WTC11 (cell line): Measurements from ENCODE around the gene TBCB. TPM values are rescaled to one million over a fixed set of nuclear protein-coding genes. Genes with fewer than 3 reads are reported as not detected.

ENCODE experiments used
- ATAC-seq: fragments of 200-7000 bp; cut with Tn5 transposase; 2 replicates; pipeline ENCODE4 v1.10.0; 2021; ENCODE audit warnings: mild to moderate bottlenecking, moderate library complexity
- CTCF ChIA-PET: fragments of 300-600 bp; sonication (Branson Sonifier 250); formaldehyde crosslinking; loops from one replicate; lab custom pipeline; 2021; ENCODE audit warnings: antibody characterized with exemption; lab: Charles Lee
- POLR2A ChIA-PET: fragments of 350-600 bp; sonication (Branson Sonifier 250); formaldehyde crosslinking; loops from one replicate; lab custom pipeline; 2021; ENCODE audit warnings: antibody characterized with exemption; lab: Charles Lee
- DNase-seq: peaks from one replicate; pipeline ENCODE4 v3.0.0; 2021; ENCODE audit warnings: low spot score
- H3K27ac Mint-ChIP-seq: 2 replicates; pipeline ENCODE4 v1.8.0; 2021; ENCODE audit warnings: mixed read lengths
- H3K27me3 Mint-ChIP-seq: 2 replicates; pipeline ENCODE4 v1.8.0; 2021; ENCODE audit warnings: low read depth, mild to moderate bottlenecking, moderate library complexity, mixed read lengths
- H3K36me3 Mint-ChIP-seq: 2 replicates; pipeline ENCODE4 v1.8.0; 2021; ENCODE audit warnings: mixed read lengths
- H3K4me1 Mint-ChIP-seq: 2 replicates; pipeline ENCODE4 v1.8.0; 2022; ENCODE audit warnings: mixed read lengths
- H3K4me3 Mint-ChIP-seq: 2 replicates; pipeline ENCODE4 v1.8.0; 2021; ENCODE audit warnings: mild to moderate bottlenecking, moderate library complexity, mixed read lengths
- H3K9me3 Mint-ChIP-seq: 2 replicates; pipeline ENCODE4 v1.8.0; 2021; ENCODE audit warnings: mixed read lengths
- CDX4 ChIP-seq: fragments of 250-450 bp; sonication (Bioruptor Pico); IDR thresholded peaks from 2 replicates; pipeline ENCODE4 v1.9.0; 2021; ENCODE audit warnings: moderate library complexity, mild to moderate bottlenecking, inconsistent platforms, borderline replicate concordance
- CREM ChIP-seq: sonication (generic); formaldehyde crosslinking; IDR thresholded peaks from 2 replicates; pipeline ENCODE4 v1.8.1; 2022; ENCODE audit warnings: mild to moderate bottlenecking, missing genetic modification reagents, moderate library complexity
- ELF4 ChIP-seq: sonication (generic); formaldehyde crosslinking; IDR thresholded peaks from 2 replicates; pipeline ENCODE4 v1.8.1; 2022; ENCODE audit warnings: low read depth, mild to moderate bottlenecking, moderate library complexity, missing genetic modification reagents
- GRHL2 ChIP-seq: fragments of 250-450 bp; sonication (Bioruptor Pico); IDR thresholded peaks from 2 replicates; pipeline ENCODE4 v1.8.0; 2022; ENCODE audit warnings: mild to moderate bottlenecking, moderate library complexity; ENCODE audit not compliant: insufficient replicate concordance, severe bottlenecking
- IRF2 ChIP-seq: sonication (generic); formaldehyde crosslinking; IDR thresholded peaks from 2 replicates; pipeline ENCODE4 v1.8.0; 2022; ENCODE audit warnings: low read depth, missing genetic modification reagents, borderline replicate concordance
- NFATC4 ChIP-seq: fragments of 250-450 bp; sonication (Bioruptor Pico); IDR thresholded peaks from 2 replicates; pipeline ENCODE4 v1.9.0; 2021; ENCODE audit warnings: mild to moderate bottlenecking
- NR1H2 ChIP-seq: sonication (generic); formaldehyde crosslinking; IDR thresholded peaks from 2 replicates; pipeline ENCODE4 v1.9.0; 2021; ENCODE audit warnings: mild to moderate bottlenecking, moderate library complexity, missing genetic modification reagents
- PRRX2 ChIP-seq: fragments of 250-450 bp; sonication (Bioruptor Pico); IDR thresholded peaks from 2 replicates; pipeline ENCODE4 v1.8.0; 2021; ENCODE audit warnings: mild to moderate bottlenecking
- RELA ChIP-seq: sonication (generic); formaldehyde crosslinking; IDR thresholded peaks from 2 replicates; pipeline ENCODE4 v1.8.1; 2022; ENCODE audit warnings: missing genetic modification reagents, mild to moderate bottlenecking, borderline replicate concordance
- SMAD3 ChIP-seq: sonication (generic); formaldehyde crosslinking; IDR thresholded peaks from 2 replicates; pipeline ENCODE4 v1.8.0; 2022; ENCODE audit warnings: missing genetic modification reagents, mild to moderate bottlenecking, borderline replicate concordance
- STAT6 ChIP-seq: sonication (generic); formaldehyde crosslinking; conservative IDR thresholded peaks from 2 replicates; pipeline ENCODE4 v1.8.1; 2023; ENCODE audit warnings: mild to moderate bottlenecking, low read depth, missing genetic modification reagents, moderate library complexity
- ZBTB21 ChIP-seq: sonication (generic); formaldehyde crosslinking; IDR thresholded peaks from 2 replicates; pipeline ENCODE4 v1.8.1; 2023; ENCODE audit warnings: mild to moderate bottlenecking, missing genetic modification reagents, borderline replicate concordance
- ZBTB43 ChIP-seq: sonication (generic); formaldehyde crosslinking; IDR thresholded peaks from 2 replicates; pipeline ENCODE4 v1.8.1; 2023; ENCODE audit warnings: mild to moderate bottlenecking, missing genetic modification reagents
- ZMAT4 ChIP-seq: fragments of 250-450 bp; sonication (Bioruptor Pico); IDR thresholded peaks from 2 replicates; pipeline ENCODE4 v1.9.0; 2021; ENCODE audit warnings: mild to moderate bottlenecking
- ZNF219 ChIP-seq: sonication (generic); formaldehyde crosslinking; IDR thresholded peaks from 2 replicates; pipeline ENCODE4 v1.8.0; 2023; ENCODE audit warnings: missing genetic modification reagents, mild to moderate bottlenecking, borderline replicate concordance
- ZNF425 ChIP-seq: fragments of 250-450 bp; sonication (Bioruptor Pico); conservative IDR thresholded peaks from 2 replicates; pipeline ENCODE4 v1.9.0; 2021; ENCODE audit warnings: mild to moderate bottlenecking
- total RNA-seq: library from RNA; stranded (reverse); gene quantifications from 3 replicates; pipeline ENCODE4 v1.2.3, GENCODE V29; 2021
- TF ChIP-seq, protein P1 (sequence below): fragments of 250-450 bp; sonication (Bioruptor Pico); IDR thresholded peaks from 2 replicates; pipeline ENCODE4 v1.9.0; 2021; ENCODE audit warnings: mild to moderate bottlenecking, borderline replicate concordance
- TF ChIP-seq, protein P2 (sequence below): sonication (generic); formaldehyde crosslinking; IDR thresholded peaks from 2 replicates; pipeline ENCODE4 v1.8.1; 2022; ENCODE audit warnings: low read depth, missing genetic modification reagents, borderline replicate concordance
- TF ChIP-seq, protein P3 (sequence below): sonication (generic); formaldehyde crosslinking; IDR thresholded peaks from 2 replicates; pipeline ENCODE4 v1.8.0; 2023; ENCODE audit warnings: mild to moderate bottlenecking, missing genetic modification reagents

Gene TBCB
- total RNA-seq, 1 experiment from 2014 or later: 182 TPM

DNA sequence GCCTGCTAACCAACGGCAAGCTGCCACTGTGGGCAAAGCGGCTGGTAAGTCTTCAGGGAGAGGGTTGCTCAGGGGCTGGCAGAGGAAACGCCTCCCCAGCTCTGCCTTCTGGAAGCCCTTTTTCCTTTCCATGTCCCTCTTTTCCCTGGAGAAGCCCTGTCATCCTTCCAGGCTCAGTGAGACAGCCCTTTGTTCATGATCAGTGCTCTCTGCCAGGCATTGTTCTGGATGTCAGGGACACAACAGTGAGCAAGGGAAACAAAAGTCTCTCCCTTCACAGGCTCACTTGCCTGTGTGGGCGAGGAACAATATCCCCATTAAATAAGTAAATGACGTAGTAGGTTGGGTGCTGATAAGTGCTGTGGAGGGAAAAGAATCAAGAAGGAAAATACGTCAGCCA lies 18.2 kb upstream of the TBCB start (continued):
- TF ChIP-seq, protein P1, sequence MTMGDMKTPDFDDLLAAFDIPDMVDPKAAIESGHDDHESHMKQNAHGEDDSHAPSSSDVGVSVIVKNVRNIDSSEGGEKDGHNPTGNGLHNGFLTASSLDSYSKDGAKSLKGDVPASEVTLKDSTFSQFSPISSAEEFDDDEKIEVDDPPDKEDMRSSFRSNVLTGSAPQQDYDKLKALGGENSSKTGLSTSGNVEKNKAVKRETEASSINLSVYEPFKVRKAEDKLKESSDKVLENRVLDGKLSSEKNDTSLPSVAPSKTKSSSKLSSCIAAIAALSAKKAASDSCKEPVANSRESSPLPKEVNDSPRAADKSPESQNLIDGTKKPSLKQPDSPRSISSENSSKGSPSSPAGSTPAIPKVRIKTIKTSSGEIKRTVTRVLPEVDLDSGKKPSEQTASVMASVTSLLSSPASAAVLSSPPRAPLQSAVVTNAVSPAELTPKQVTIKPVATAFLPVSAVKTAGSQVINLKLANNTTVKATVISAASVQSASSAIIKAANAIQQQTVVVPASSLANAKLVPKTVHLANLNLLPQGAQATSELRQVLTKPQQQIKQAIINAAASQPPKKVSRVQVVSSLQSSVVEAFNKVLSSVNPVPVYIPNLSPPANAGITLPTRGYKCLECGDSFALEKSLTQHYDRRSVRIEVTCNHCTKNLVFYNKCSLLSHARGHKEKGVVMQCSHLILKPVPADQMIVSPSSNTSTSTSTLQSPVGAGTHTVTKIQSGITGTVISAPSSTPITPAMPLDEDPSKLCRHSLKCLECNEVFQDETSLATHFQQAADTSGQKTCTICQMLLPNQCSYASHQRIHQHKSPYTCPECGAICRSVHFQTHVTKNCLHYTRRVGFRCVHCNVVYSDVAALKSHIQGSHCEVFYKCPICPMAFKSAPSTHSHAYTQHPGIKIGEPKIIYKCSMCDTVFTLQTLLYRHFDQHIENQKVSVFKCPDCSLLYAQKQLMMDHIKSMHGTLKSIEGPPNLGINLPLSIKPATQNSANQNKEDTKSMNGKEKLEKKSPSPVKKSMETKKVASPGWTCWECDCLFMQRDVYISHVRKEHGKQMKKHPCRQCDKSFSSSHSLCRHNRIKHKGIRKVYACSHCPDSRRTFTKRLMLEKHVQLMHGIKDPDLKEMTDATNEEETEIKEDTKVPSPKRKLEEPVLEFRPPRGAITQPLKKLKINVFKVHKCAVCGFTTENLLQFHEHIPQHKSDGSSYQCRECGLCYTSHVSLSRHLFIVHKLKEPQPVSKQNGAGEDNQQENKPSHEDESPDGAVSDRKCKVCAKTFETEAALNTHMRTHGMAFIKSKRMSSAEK (CRISPR knock-in tag): no peak

- H3K27me3 Mint-ChIP-seq: no peaks in the 10 kb centered on the region
- H3K36me3 Mint-ChIP-seq: peaks cover 34% of the 10 kb centered on the region
- ChIA-PET POLR2A (no interaction called here), CTCF (interaction anchor here (0.7 kb wide), 1 partner anchor 52 kb away, joined by 3 read pairs; no protein-coding TSS in a partner anchor)
- ATAC-seq (no peak), DNase-seq (no peak)
- H3K27ac Mint-ChIP-seq: no peak overlapping the region
- no peak overlapping the region for H3K4me3 Mint-ChIP-seq
- no peaks in the 10 kb centered on the region for H3K9me3 Mint-ChIP-seq
- no peak for TF ChIP-seq NR1H2 (CRISPR knock-in tag)
- no peak for TF ChIP-seq ZMAT4 (CRISPR knock-in tag)
- TF ChIP-seq, protein P2, sequence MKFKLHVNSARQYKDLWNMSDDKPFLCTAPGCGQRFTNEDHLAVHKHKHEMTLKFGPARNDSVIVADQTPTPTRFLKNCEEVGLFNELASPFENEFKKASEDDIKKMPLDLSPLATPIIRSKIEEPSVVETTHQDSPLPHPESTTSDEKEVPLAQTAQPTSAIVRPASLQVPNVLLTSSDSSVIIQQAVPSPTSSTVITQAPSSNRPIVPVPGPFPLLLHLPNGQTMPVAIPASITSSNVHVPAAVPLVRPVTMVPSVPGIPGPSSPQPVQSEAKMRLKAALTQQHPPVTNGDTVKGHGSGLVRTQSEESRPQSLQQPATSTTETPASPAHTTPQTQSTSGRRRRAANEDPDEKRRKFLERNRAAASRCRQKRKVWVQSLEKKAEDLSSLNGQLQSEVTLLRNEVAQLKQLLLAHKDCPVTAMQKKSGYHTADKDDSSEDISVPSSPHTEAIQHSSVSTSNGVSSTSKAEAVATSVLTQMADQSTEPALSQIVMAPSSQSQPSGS: no peak
- TF ChIP-seq RELA (CRISPR knock-in tag): no peak
- no peak for TF ChIP-seq ZNF425 (CRISPR knock-in tag)
- no peak for TF ChIP-seq PRRX2 (CRISPR knock-in tag)
- no peak for TF ChIP-seq ZBTB43
- TF ChIP-seq ELF4 (CRISPR knock-in tag): no peak
- no peak for TF ChIP-seq IRF2 (CRISPR knock-in tag)
- TF ChIP-seq, protein P3, sequence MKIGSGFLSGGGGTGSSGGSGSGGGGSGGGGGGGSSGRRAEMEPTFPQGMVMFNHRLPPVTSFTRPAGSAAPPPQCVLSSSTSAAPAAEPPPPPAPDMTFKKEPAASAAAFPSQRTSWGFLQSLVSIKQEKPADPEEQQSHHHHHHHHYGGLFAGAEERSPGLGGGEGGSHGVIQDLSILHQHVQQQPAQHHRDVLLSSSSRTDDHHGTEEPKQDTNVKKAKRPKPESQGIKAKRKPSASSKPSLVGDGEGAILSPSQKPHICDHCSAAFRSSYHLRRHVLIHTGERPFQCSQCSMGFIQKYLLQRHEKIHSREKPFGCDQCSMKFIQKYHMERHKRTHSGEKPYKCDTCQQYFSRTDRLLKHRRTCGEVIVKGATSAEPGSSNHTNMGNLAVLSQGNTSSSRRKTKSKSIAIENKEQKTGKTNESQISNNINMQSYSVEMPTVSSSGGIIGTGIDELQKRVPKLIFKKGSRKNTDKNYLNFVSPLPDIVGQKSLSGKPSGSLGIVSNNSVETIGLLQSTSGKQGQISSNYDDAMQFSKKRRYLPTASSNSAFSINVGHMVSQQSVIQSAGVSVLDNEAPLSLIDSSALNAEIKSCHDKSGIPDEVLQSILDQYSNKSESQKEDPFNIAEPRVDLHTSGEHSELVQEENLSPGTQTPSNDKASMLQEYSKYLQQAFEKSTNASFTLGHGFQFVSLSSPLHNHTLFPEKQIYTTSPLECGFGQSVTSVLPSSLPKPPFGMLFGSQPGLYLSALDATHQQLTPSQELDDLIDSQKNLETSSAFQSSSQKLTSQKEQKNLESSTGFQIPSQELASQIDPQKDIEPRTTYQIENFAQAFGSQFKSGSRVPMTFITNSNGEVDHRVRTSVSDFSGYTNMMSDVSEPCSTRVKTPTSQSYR (CRISPR knock-in tag): no peak
- no peak for TF ChIP-seq SMAD3 (CRISPR knock-in tag)
- no peak for TF ChIP-seq STAT6 (CRISPR knock-in tag)
- TF ChIP-seq ZNF219 (CRISPR knock-in tag): no peak
- no peak for TF ChIP-seq NFATC4 (CRISPR knock-in tag)
- TF ChIP-seq CREM (CRISPR knock-in tag): no peak
- TF ChIP-seq ZBTB21 (CRISPR knock-in tag): no peak
- no peak for TF ChIP-seq CDX4 (CRISPR knock-in tag)
- TF ChIP-seq GRHL2 (CRISPR knock-in tag): no peak
- H3K4me1 Mint-ChIP-seq: no peaks in the 10 kb centered on the region
Observed at GRCh38 chr19:36099166-36099785, 16.0 kb upstream of the TBCB start.
